Measurements from ENCODE around the gene FLT3.
"Not testable (repeated sequence)": the region's sequence is repeated elsewhere in the genome, so short reads cannot be mapped to it uniquely, and the experiment has no call there.

Gene FLT3

GRCh38 chr13:28100150-28101121 is at the start of gene FLT3:
TSS of gene FLT3 (minus strand) at chr13:28100576. CDS start at chr13:28100510, 66 bp downstream.
- DNase-seq (ENCODE audit: low read depth), result peak; percentile 1

- DNase-seq (ENCODE audit: low read depth), result no peak
Measured at GRCh38 chr13:28147495-28147894, 47.1 kb upstream of the FLT3 start.

- no peak for DNase-seq (ENCODE audit: low read depth)
Measured at GRCh38 chr13:28145049-28145448, 44.7 kb upstream of the FLT3 start.

- DNase-seq (ENCODE audit: low read depth), result not testable (repeated sequence)
Measured at GRCh38 chr13:28141542-28141941, 41.2 kb upstream of the FLT3 start.

GRCh38 chr13:28140433-28141125 is 40.2 kb upstream of the FLT3 start:
- DNase-seq (ENCODE audit: low read depth), result no peak

- DNase-seq (ENCODE audit: low read depth), result peak; percentile 81
Measured at GRCh38 chr13:28138756-28139470, 38.5 kb upstream of the FLT3 start.

- peak; percentile 86 for DNase-seq (ENCODE audit: low read depth)
Measured at GRCh38 chr13:28138012-28138755, 37.8 kb upstream of the FLT3 start, which contains the start of gene PAN3. TSS of gene PAN3 (plus strand) at chr13:28138545. CDS start at chr13:28138658, 113 bp downstream.

GRCh38 chr13:28137596-28137995 is 37.2 kb upstream of the FLT3 start:
- DNase-seq (ENCODE audit: low read depth), result no peak

GRCh38 chr13:28136916-28137315 is 36.5 kb upstream of the FLT3 start:
- no peak for DNase-seq (ENCODE audit: low read depth)

GRCh38 chr13:28131646-28132045 is 31.3 kb upstream of the FLT3 start:
- DNase-seq (ENCODE audit: low read depth), result no peak

GRCh38 chr13:28129911-28130693 is 29.7 kb upstream of the FLT3 start:
- no peak for DNase-seq (ENCODE audit: low read depth)

- no peak for DNase-seq (ENCODE audit: low read depth)
Measured at GRCh38 chr13:28128926-28129325, 28.6 kb upstream of the FLT3 start.

- no peak for DNase-seq (ENCODE audit: low read depth)
Measured at GRCh38 chr13:28128030-28128429, 27.7 kb upstream of the FLT3 start.

- no peak for DNase-seq (ENCODE audit: low read depth)
Measured at GRCh38 chr13:28121224-28121623, 20.8 kb upstream of the FLT3 start.

- DNase-seq (ENCODE audit: low read depth), result no peak
Measured at GRCh38 chr13:28120317-28120716, 19.9 kb upstream of the FLT3 start.

GRCh38 chr13:28117689-28118377 is 17.5 kb upstream of the FLT3 start:
- no peak for DNase-seq (ENCODE audit: low read depth)

- no peak for DNase-seq (ENCODE audit: low read depth)
Measured at GRCh38 chr13:28116736-28117135, 16.4 kb upstream of the FLT3 start.

GRCh38 chr13:28110414-28110813 is 10.0 kb upstream of the FLT3 start:
- no peak for DNase-seq (ENCODE audit: low read depth)

GRCh38 chr13:28106976-28107375 is 6.6 kb upstream of the FLT3 start:
- no peak for DNase-seq (ENCODE audit: low read depth)

GRCh38 chr13:28101886-28102285 is 1.5 kb upstream of the FLT3 start:
- DNase-seq (ENCODE audit: low read depth), result not testable (repeated sequence)

Measured in stimulated activated CD8-positive, alpha-beta memory T cell treated with anti-CD3 and anti-CD28 coated beads, Interleukin-12 subunit alpha, Interleukin-12 subunit beta, amount 100 ng/mL, for 4 hours (primary cell).